B cell (primary cell): Measurements from ENCODE around the gene CENPN. TPM values are rescaled to one million over a fixed set of nuclear protein-coding genes. Genes with fewer than 3 reads are reported as not detected.

ENCODE experiments used
- ATAC-seq: fragments of 200-7000 bp; cut with Tn5 transposase; one replicate; pipeline ENCODE4 v1.10.0; 2021; ENCODE audit warnings: low read depth, mild to moderate bottlenecking, moderate number of reproducible peaks, moderate library complexity
- CTCF ChIA-PET: fragments of 350-600 bp; sonication (Branson Sonifier 250); formaldehyde crosslinking; loops from one replicate; lab custom pipeline; 2021; ENCODE audit warnings: antibody characterized with exemption, inconsistent platforms; lab: Charles Lee
- POLR2A ChIA-PET: fragments of 350-600 bp; sonication (Branson Sonifier 250); formaldehyde crosslinking; loops from one replicate; lab custom pipeline; 2021; ENCODE audit warnings: antibody characterized with exemption; lab: Charles Lee
- DNase-seq: peaks from one replicate; pipeline ENCODE4 v3.0.0; 2013
- H2AFZ ChIP-seq: 2 replicates; pipeline ENCODE4 v1.6.1; 2012; ENCODE audit warnings: mild to moderate bottlenecking, low read depth, low read length; ENCODE audit not compliant: insufficient read depth, poor library complexity, severe bottlenecking
- H3K27ac ChIP-seq, 2 donors: 1 replicate in 1 of 2; 2 replicates in 1 of 2; pipeline ENCODE4 v1.5.1; 2012 to 2013; ENCODE audit warnings: low read length in 2 of 2, mild to moderate bottlenecking in 2 of 2, moderate library complexity in 1 of 2
- H3K27me3 ChIP-seq, 4 experiments: fragments of 200-600 bp in 1 of 4; sonication (generic) in 1 of 4; replicated peaks in 1 of 4; 1 replicate in 2 of 4; 2 replicates in 2 of 4; pipeline versions ENCODE4 v1.6.1 to v1.7.0; 2013 to 2016; ENCODE audit warnings: low read length in 3 of 4, mild to moderate bottlenecking in 2 of 4, mixed read lengths in 1 of 4, moderate library complexity in 1 of 4; ENCODE audit not compliant: insufficient read depth in 4 of 4, control insufficient read depth in 3 of 4; ENCODE audit errors: control extremely low read depth in 1 of 4
- H3K36me3 ChIP-seq, 2 experiments: replicated peaks in 1 of 2; 1 replicate in 1 of 2; 2 replicates in 1 of 2; pipeline versions ENCODE4 v1.6.1 to v1.7.1; 2013; ENCODE audit warnings: low read length in 1 of 2; ENCODE audit not compliant: insufficient read depth in 2 of 2, control insufficient read depth in 1 of 2; ENCODE audit errors: control extremely low read depth in 1 of 2, extremely low read depth in 1 of 2
- H3K4me1 ChIP-seq, 2 donors: fragments of 200-600 bp in 1 of 2; sonication (generic) in 1 of 2; 1 replicate in 1 of 2; 2 replicates in 1 of 2; pipeline versions ENCODE4 v1.5.1 to v1.6.1; 2013 to 2017; ENCODE audit warnings: low read length in 2 of 2; ENCODE audit not compliant: control insufficient read depth in 2 of 2, insufficient read depth in 2 of 2
- H3K4me2 ChIP-seq: replicated peaks from 2 replicates; pipeline ENCODE3; 2012; ENCODE audit warnings: mild to moderate bottlenecking, low read depth, low read length; ENCODE audit not compliant: poor library complexity, severe bottlenecking
- H3K4me3 ChIP-seq, 5 experiments: fragments of 200-600 bp in 1 of 5; sonication (generic) in 1 of 5; 1 replicate in 3 of 5; 2 replicates in 2 of 5; pipeline versions ENCODE4 v1.5.1 to v1.7.0; 2011 to 2016; ENCODE audit warnings: low read length in 4 of 5, mild to moderate bottlenecking in 4 of 5, low read depth in 2 of 5, control low read depth in 1 of 5, moderate library complexity in 1 of 5; ENCODE audit not compliant: insufficient read depth in 1 of 5; ENCODE audit errors: control extremely low read depth in 1 of 5, extremely low read depth in 1 of 5
- H3K79me2 ChIP-seq: fragments of 200-600 bp; sonication (generic); one replicate; pipeline ENCODE4 v1.6.0; 2016; ENCODE audit warnings: low read length; ENCODE audit not compliant: control insufficient read depth, insufficient read depth
- H3K9ac ChIP-seq: fragments of 200-600 bp; sonication (generic); 2 replicates; pipeline ENCODE4 v1.6.1; 2017; ENCODE audit warnings: mild to moderate bottlenecking, low read length, moderate library complexity
- H3K9me3 ChIP-seq, 3 donors: one replicate each; pipeline versions ENCODE4 v1.6.1 to v1.7.1; 2013; ENCODE audit warnings: low read length in 2 of 3; ENCODE audit not compliant: control insufficient read depth in 2 of 3, insufficient read depth in 1 of 3; ENCODE audit errors: control extremely low read depth in 1 of 3
- H4K20me1 ChIP-seq: 2 replicates; pipeline ENCODE4 v1.6.0; 2012; ENCODE audit warnings: mild to moderate bottlenecking, low read length; ENCODE audit not compliant: insufficient read depth, control insufficient read depth, poor library complexity, severe bottlenecking
- H3K27ac Mint-ChIP-seq: one replicate; pipeline ENCODE4 v1.8.0; 2021; ENCODE audit warnings: mixed read lengths
- H3K27me3 Mint-ChIP-seq: one replicate; pipeline ENCODE4 v1.8.0; 2021; ENCODE audit warnings: mixed read lengths
- H3K4me1 Mint-ChIP-seq: one replicate; pipeline ENCODE4 v1.8.0; 2021; ENCODE audit warnings: mixed read lengths
- H3K4me3 Mint-ChIP-seq: one replicate; pipeline ENCODE4 v1.8.0; 2021; ENCODE audit warnings: mixed read lengths
- H3K9me3 Mint-ChIP-seq: one replicate; pipeline ENCODE4 v1.8.0; 2022; ENCODE audit warnings: mixed read lengths; ENCODE audit not compliant: insufficient read depth
- EZH2 ChIP-seq: IDR thresholded peaks from 2 replicates; pipeline ENCODE4 v1.6.1; 2012; ENCODE audit warnings: borderline replicate concordance, low read depth, mild to moderate bottlenecking, moderate library complexity, low read length; ENCODE audit not compliant: insufficient read depth, poor library complexity, severe bottlenecking
- WGBS: methylation state at CpG from one replicate; pipeline ENCODE4 v1.1.5; 2013; ENCODE audit warnings: missing lambda C conversion rate; ENCODE audit not compliant: insufficient coverage; 5-methylcytosine and 5-hydroxymethylcytosine counted together
- intact Hi-C: fragments of 100-400 bp; cut with micrococcal nuclease; formaldehyde crosslinking; loops from one replicate; pipeline ENCODE4 v1.10.0; 2022
- polyA plus RNA-seq: library from polyadenylated mRNA; depleted of rRNA; stranded (reverse); fragments of >200 nt; gene quantifications from 2 replicates; pipeline ENCODE4 v1.2.3, GENCODE V29; 2012
- total RNA-seq, 2 donors: library from RNA; stranded (reverse); fragments of 120-200 nt in 1 of 2; gene quantifications; 1 replicate in 1 of 2; 2 replicates in 1 of 2; pipeline versions ENCODE4 v1.2.3 to v1.2.4, GENCODE V29; 2013 to 2022
- TF ChIP-seq, protein P1 (sequence below): fragments of 200-600 bp; IDR thresholded peaks from one replicate; pipeline ENCODE4 v1.8.0; 2022; ENCODE audit warnings: antibody characterized with exemption, mild to moderate bottlenecking

CENPN gene
- total and polyA plus RNA-seq, 2 donors (not counting 1 experiment from before 2014, with no cell fraction given) = 3.0 to 4.0 TPM

- H3K4me2 ChIP-seq = peak overlapping the region; percentile 64
- Mint-ChIP-seq H3K27me3 (no peaks in the 10 kb centered on the region), H3K9me3 (no peaks in the 10 kb centered on the region), H3K4me3 (peak overlapping the region; percentile 92), H3K27ac (peak overlapping the region; percentile 84), H3K4me1 (peaks cover 39% of the 10 kb centered on the region)
- no peaks in the 10 kb centered on the region for H3K27me3 ChIP-seq
- peaks cover 94% of the 10 kb centered on the region for H3K79me2 ChIP-seq
- peak overlapping the region; percentile 30 to 64 (median 50) for H3K4me3 ChIP-seq
- no peaks in the 10 kb centered on the region for H3K9me3 ChIP-seq
- POLR2A ChIA-PET = no interaction called here
- H3K27ac ChIP-seq = peak overlapping the region; percentile 56 to 67
- peak overlapping the region; percentile 71 for H3K9ac ChIP-seq
- TF ChIP-seq, protein P1, sequence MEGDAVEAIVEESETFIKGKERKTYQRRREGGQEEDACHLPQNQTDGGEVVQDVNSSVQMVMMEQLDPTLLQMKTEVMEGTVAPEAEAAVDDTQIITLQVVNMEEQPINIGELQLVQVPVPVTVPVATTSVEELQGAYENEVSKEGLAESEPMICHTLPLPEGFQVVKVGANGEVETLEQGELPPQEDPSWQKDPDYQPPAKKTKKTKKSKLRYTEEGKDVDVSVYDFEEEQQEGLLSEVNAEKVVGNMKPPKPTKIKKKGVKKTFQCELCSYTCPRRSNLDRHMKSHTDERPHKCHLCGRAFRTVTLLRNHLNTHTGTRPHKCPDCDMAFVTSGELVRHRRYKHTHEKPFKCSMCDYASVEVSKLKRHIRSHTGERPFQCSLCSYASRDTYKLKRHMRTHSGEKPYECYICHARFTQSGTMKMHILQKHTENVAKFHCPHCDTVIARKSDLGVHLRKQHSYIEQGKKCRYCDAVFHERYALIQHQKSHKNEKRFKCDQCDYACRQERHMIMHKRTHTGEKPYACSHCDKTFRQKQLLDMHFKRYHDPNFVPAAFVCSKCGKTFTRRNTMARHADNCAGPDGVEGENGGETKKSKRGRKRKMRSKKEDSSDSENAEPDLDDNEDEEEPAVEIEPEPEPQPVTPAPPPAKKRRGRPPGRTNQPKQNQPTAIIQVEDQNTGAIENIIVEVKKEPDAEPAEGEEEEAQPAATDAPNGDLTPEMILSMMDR = no peak
- no peak for TF ChIP-seq EZH2
- CTCF ChIA-PET = interaction anchor here (0.9 kb wide), 1 partner anchor 10 kb away, joined by 3 read pairs; the partner anchor contains the start of genes CENPN and CMC2
- peaks cover 5 to 9% of the 10 kb centered on the region in 2 donors for H3K4me1 ChIP-seq
- intact Hi-C loops = no loop called here
- peaks cover 0 to under 1% of the 10 kb centered on the region in 2 experiments for H3K36me3 ChIP-seq
- H4K20me1 ChIP-seq = no peaks in the 10 kb centered on the region
- no CpG with 5 or more reads among the region's 4 CpGs for WGBS
- ATAC-seq = no peak
- peak overlapping the region; percentile 60 for H2AFZ ChIP-seq
- DNase-seq = no peak
These were observed 10.3 kb upstream of the CENPN start for GRCh38 chr16:80996688-80997138.

DNA sequence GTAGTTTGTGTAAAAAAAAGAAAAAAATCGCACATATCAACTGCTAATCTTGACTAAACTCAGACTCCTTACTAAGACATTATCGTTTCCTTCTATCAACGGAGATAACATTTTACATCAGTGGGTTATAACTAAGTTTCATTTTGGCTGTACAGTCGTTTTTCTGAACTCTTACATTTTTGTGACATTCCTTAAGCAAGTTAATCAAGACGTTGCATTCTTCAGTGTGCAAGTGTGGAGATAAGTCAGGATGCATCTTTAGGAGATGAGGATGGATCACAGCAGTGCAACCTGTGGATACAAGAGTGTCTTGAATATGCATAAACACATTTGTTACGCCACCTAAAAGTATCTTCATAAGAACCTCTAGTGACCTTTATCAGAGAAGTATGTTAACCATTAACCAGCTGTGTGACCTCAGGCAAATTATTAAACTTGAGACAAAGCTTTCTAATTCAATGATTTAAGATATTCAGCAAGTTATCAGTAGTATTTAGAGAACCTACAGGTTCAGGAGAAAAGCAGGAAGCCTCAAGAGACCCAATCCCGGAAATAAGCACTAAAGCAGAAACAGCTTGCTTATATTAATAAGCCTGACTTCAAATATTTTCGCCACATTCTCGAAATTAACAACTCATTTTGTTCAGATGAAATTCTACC lies 9.7 kb upstream of the CENPN start:
- TF ChIP-seq, protein P1 = no peak
- ATAC-seq = peak; percentile 24

More for the DNA sequence above, 9.7 kb upstream of the CENPN start:
- Histone ChIP-seq H3K36me3 (no peaks in the 10 kb centered on the region), H3K9ac (peak overlapping the region; percentile 71), H3K4me2 (peak overlapping the region; percentile 64), H3K4me3 (peak overlapping the region; percentile 30 to 64 (median 50)), H3K4me1 (peaks cover 5 to 9% of the 10 kb centered on the region in 2 donors), H3K9me3 (no peaks in the 10 kb centered on the region), H3K79me2 (peaks cover 95% of the 10 kb centered on the region), H3K27ac (peak overlapping the region; percentile 56 to 67), H3K27me3 (no peaks in the 10 kb centered on the region), H4K20me1 (no peaks in the 10 kb centered on the region), H2AFZ (peak overlapping the region; percentile 60)
- ChIA-PET CTCF (interaction anchor here (0.6 to 1.0 kb wide), 5 partner anchors 10 to 684 kb away, joined by 3 to 4 read pairs (median 3); partner anchors contain the start of genes ATMIN, CENPN and CMC2), POLR2A (interaction anchor here (0.6 to 1.2 kb wide), 3 partner anchors 9 to 310 kb away, joined by 3 to 6 read pairs (median 4); partner anchors contain the start of genes CENPN and CMC2)
- peak overlapping the region; percentile 92 for H3K4me3 Mint-ChIP-seq
- intact Hi-C loops = no loop called here
- WGBS = 0% methylated on average over 1 of the region's 9 CpGs
- H3K4me1 Mint-ChIP-seq = peaks cover 41% of the 10 kb centered on the region
- no peaks in the 10 kb centered on the region for H3K27me3 Mint-ChIP-seq
- H3K9me3 Mint-ChIP-seq = no peaks in the 10 kb centered on the region
- DNase-seq = peak; percentile 38
- peak overlapping the region; percentile 84 for H3K27ac Mint-ChIP-seq
